ENCODE measurements around the gene KRT84. TPM values are rescaled to one million over a fixed set of nuclear protein-coding genes. Genes with fewer than 3 reads are reported as not detected.
A peak's percentile ranks its signal among the peaks of the same experiment; 100 is the strongest.
"Not testable (repeated sequence)": the region's sequence is repeated elsewhere in the genome, so short reads cannot be mapped to it uniquely, and the experiment has no call there.

Gene KRT84
- total RNA-seq, 1 donor from 2014 or later = not detected

- intact Hi-C loops (cut with DNase I) = no loop called here
These were observed 28.4 kb upstream of the KRT84 start for GRCh38 chr12:52413782-52414345.

GRCh38 chr12:52413202-52413601 is 27.8 kb upstream of the KRT84 start:
- no peak for DNase-seq (ENCODE audit: low spot score)
- intact Hi-C loops (cut with DNase I) = no loop called here

More at GRCh38 chr12:52413782-52414345, 28.4 kb upstream of the KRT84 start:
- DNase-seq (ENCODE audit: low spot score) = no peak

DNA sequence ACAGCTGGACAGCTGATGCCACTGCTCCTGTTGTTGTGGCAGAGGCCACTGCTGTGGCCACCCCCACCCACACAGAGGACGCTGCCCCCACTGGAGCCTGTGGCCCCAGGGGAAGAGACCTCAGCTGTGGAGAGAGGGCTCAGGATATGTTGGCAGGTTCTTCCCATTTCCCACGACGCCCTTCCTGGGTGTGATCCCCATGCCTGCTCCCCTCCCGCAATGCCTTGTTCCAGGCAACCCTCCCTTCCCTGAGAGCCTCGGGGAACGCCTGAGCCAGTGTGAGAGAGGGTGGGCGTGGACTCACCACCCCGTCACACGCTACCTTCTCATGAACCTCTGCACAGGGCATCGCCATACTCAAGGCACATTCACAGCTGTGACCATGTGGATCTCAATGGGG is 26.4 kb upstream of the KRT84 start:
- intact Hi-C loops (cut with DNase I) = no loop called here
- no peak for DNase-seq (ENCODE audit: low spot score)

DNA sequence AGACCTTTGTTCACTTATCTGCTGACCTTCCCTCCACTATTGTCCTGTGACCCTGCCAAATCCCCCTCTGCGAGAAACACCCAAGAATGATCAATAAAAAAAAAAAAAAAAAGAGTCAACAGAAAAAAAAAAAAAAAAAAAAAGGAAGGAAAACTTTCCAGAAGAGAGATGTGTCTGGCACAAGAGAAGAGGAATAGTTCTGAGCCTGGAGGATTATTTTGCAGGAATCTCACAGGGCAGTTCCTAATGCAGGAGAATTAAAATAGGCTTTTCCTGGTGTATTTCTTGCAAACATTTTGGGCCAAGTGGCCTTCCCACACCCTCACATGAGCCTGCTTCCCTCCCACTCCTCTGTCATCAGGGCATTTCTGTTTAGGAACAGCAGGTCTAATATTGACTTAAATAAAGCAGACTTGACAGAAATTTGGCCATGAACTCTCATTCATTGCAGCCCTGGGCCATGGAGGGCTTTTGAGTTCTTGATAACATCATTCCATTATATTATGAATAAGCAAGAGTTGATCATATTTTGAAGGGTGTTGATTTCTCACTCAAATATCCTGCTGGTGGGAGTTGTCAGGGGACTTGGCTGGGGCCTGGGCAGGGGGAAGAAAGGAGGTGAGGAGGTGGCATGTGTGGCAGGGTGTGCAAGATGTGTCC is 25.3 kb upstream of the KRT84 start:
- DNase-seq (ENCODE audit: low spot score); intact Hi-C loops (cut with DNase I): not testable (repeated sequence)

- no peak for DNase-seq (ENCODE audit: low spot score)
- intact Hi-C loops (cut with DNase I) = no loop called here
These were observed 22.5 kb upstream of the KRT84 start for GRCh38 chr12:52407918-52408317.

DNA sequence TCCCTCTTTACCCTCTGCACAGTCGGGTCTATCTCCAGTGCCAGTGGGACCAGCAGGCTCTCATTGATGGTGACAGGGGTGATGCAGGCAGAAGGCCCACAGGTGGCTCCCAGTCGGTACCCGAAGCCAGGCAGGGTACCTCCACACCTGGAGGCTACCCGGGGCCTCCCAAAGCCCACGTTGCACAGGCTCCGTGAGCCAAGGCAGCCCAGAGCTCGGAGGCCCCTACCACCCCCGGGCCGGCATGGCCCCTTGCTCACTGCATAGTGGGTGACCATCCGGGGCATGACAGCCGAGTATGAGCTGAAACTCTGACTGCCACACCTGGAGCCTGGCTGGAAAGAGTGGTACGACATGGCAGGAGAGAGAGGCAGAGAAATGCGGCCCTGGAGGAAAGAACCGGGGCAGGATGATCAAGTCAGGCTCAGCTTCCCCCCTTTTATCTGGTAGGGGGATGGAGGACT is 20.5 kb upstream of the KRT84 start, which contains the start of gene KRT82:
Gene KRT82, minus strand, starts transcription at position 414 of the 464 bp plus-strand sequence. Its CDS starts 58 bp downstream, at position 356.
- intact Hi-C loops (cut with DNase I) = no loop called here
- no peak for DNase-seq (ENCODE audit: low spot score)

- DNase-seq (ENCODE audit: low spot score) = no peak
These were observed 19.5 kb upstream of the KRT84 start for GRCh38 chr12:52404951-52405350.

GRCh38 chr12:52403561-52403960 is 18.1 kb upstream of the KRT84 start:
- no peak for DNase-seq (ENCODE audit: low spot score)
- intact Hi-C loops (cut with DNase I) = no loop called here

More at GRCh38 chr12:52404951-52405350, 19.5 kb upstream of the KRT84 start:
- intact Hi-C loops (cut with DNase I) = no loop called here

GRCh38 chr12:52402873-52403540 is 17.6 kb upstream of the KRT84 start:
- intact Hi-C loops (cut with DNase I) = no loop called here
- no peak for DNase-seq (ENCODE audit: low spot score)

GRCh38 chr12:52402377-52402776 is 16.9 kb upstream of the KRT84 start:
- no peak for DNase-seq (ENCODE audit: low spot score)
- intact Hi-C loops (cut with DNase I) = no loop called here

DNA sequence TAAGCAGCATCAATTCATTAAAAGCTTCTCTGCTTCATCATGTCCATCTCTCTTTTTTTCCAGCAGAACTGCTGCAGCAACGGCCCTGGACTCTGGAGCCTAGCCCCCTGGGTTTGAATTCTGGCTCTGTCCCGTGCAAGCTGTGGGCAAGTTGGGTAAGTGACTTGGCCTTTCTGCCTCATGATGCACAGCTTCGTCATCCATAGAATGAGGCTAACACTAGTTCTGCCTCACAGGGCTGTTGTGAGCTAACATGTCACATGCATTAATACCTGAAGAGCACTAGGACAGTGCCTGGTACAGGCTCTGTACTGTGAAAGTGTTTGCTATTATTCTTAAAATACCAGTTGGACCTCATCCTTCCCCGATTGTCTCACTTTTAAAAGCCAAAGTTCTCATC is 16.5 kb upstream of the KRT84 start:
- DNase-seq (ENCODE audit: low spot score) = no peak

GRCh38 chr12:52401526-52401925 is 16.1 kb upstream of the KRT84 start:
- no peak for DNase-seq (ENCODE audit: low spot score)
- intact Hi-C loops (cut with DNase I) = no loop called here

More for the DNA sequence above, 16.5 kb upstream of the KRT84 start:
- intact Hi-C loops (cut with DNase I) = no loop called here

DNA sequence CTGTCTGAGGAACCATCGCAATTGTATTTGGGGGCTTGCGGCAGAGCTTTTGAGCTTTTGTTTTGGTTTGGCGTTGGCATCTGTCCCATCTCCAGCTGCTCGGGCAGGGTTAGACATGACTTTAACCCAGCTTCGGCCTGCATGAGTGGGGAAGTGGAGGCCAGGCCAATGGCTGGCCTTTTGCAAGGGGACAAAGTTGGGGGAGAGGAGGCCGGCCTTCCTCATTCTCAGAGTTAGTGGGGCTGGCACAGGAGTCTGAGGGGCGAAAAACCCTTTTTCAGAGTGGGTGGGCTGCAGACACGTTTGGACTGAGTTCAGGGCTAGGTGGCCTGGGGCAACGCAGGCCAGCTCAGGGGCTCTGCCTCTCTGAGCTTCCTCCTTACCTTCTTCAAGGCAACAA is 15.5 kb upstream of the KRT84 start:
- no peak for DNase-seq (ENCODE audit: low spot score)
- intact Hi-C loops (cut with DNase I) = no loop called here

DNA sequence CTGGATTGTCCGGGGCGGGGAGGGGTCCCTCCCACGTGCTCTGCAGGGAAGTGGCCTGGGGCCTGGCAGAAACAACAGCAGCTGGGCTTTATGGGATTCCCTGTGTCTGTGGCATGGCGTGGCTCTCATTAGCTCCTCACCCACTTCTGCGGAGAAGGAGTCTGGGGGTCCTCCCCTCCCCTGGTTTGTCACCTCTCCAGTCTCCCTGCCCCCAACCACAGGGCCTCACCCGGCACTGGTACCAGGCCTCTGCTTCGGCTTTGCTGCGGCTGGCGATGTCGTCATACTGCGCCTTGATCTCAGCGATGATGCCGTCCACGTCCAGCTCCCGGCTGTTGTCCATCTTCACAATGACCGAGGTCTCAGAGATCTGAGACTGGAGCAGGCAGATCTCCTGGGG is 14.3 kb upstream of the KRT84 start:
- intact Hi-C loops (cut with DNase I) = no loop called here
- DNase-seq (ENCODE audit: low spot score) = no peak

DNA sequence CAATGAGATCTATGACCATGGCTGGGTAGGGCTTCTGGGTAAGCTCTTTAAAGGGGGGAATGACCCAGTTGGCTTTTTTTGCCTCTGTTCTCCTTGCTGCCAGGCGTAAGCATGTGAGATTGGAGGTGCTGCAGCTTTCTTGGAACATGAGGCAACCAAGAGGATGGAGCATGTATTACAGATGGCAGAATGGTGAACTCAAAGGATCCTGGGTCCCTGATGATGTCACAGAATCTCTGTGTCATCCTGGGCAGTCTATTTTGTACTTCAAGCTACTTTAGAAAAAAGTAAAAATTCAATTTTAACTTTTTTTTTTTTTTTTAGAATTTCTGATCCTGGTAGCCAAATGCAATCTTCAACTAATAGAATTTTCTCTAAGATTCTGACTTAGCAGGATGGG is 12.7 kb upstream of the KRT84 start:
- DNase-seq (ENCODE audit: low spot score) = no peak
- intact Hi-C loops (cut with DNase I) = no loop called here

DNA sequence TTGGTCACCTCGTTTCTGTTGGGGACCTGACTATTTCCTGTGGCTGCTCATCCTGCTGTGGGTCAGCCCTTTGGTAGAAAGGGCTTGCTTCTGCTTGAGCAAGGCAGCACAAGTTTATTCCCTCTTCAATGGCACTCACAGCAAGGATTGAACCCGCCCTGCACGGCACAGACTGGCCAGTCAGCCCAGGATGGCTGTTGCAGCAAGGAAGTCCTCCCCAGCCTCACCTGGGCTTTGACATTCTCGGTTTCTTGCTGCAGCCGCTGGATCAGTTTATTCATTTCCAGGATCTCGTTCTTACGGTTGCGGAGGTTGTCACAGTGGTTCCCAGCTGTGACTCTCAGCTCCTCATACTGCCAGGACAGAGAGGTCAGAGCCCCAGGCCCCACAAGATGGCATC is 11.2 kb upstream of the KRT84 start:
- peak; percentile 24 for DNase-seq (ENCODE audit: low spot score)
- intact Hi-C loops (cut with DNase I) = no loop called here

DNA sequence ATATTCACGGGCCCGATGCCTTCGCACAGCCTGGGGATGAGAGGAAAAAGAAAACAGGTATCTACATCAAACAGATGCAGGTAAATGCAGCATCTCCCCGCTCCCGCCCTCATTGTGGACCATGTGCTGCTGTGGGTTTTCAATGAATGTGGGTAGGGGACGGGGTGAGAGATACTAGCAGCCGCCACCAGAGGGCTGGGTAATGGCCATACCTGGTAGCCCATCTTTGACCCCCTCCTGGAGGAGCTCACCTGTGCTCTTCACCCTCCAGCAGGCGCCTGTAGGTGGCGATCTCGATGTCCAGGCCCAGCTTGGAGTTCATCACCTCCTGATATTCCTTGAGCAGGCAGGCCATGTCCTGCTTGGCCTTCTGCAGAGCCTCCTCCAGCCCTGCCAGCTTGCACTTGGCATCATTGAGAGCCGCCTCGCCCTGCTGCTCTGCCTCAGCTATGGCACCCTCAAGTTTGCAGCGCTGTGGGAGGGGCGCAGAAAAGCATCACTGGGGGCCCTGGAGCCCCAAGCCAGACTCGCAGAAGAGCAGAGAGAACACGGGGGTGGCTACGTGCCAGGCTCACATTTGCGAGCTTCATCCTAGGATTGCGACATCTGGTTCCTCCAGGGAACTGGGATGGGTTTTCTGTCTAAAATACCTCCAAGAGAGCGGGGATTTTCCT is 10.4 kb upstream of the KRT84 start:
- DNase-seq (ENCODE audit: low spot score) = peak; percentile 70
- intact Hi-C loops (cut with DNase I) = no loop called here

- intact Hi-C loops (cut with DNase I) = loop anchor here (5.0 kb wide), 1 partner anchor 112 kb away; no protein-coding TSS in a partner anchor
- no peak for DNase-seq (ENCODE audit: low spot score)
These were observed 9.5 kb upstream of the KRT84 start for GRCh38 chr12:52394836-52395405.

DNA sequence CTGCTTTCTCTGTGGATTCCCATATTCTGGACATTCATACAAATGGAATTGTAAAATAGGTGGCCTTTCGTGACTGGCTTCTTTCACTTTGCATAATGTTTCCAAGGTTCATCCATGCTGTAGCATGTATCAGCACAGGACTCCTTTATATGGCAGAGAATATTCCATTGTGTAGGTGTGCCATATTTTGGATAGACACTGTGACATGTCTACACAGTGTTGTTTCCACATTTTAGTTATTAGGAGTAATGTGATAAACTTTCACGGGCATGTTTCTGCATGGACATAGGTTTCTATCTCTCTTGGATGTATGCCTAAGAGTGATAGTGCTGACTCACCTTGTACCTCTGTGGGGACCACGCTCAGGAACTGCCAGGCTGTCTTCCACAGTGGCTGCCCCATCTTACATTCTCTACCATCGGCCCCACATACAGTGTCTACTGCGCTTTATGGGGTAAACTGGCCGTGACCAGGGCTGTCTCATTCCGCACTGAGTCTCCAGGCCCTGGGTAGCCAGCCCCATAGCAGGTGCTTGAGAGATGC is 7.1 kb upstream of the KRT84 start:
- intact Hi-C loops (cut with DNase I) = loop anchor here (5.0 kb wide), 1 partner anchor 115 kb away; no protein-coding TSS in a partner anchor
- DNase-seq (ENCODE audit: low spot score) = peak; percentile 59
